Stomach (tissue), 4 donors: ENCODE measurements around the gene PLA2G4F.

Experiments
- CTCF ChIP-seq, 7 experiments: fragments of 450-650 bp in 4 of 7; fragments of 200-600 bp in 3 of 7; sonication (generic) in 3 of 7; IDR thresholded peaks; one replicate each; pipeline ENCODE4 v1.5.1; 2016 to 2019; ENCODE audit warnings: antibody characterized with exemption in 7 of 7, control low read depth in 2 of 7, mild to moderate bottlenecking in 1 of 7
- EP300 ChIP-seq: sonication (generic); formaldehyde crosslinking; IDR thresholded peaks from one replicate; pipeline ENCODE4 v1.6.1; 2017; ENCODE audit warnings: antibody characterized with exemption
- POLR2A ChIP-seq, 4 donors: fragments of 450-650 bp; IDR thresholded peaks; one replicate each; pipeline ENCODE4 v1.6.1; 2016; ENCODE audit warnings: antibody characterized with exemption in 4 of 4, control low read depth in 2 of 4, mild to moderate bottlenecking in 1 of 4, moderate library complexity in 1 of 4

- no peak for TF ChIP-seq EP300
- TF ChIP-seq CTCF (IDR thresholded peaks at IDR 0.05) = no peak
- TF ChIP-seq POLR2A (IDR thresholded peaks at IDR 0.05) = no peak
These were observed 11.5 kb downstream of the PLA2G4F start for GRCh38 chr15:42144841-42145375.
